GM10266 (cell line): ENCODE measurements around the gene TH.
"Not testable (repeated sequence)": the region's sequence is repeated elsewhere in the genome, so short reads cannot be mapped to it uniquely, and the experiment has no call there.

Source experiments
- DNase-seq: peaks from one replicate; pipeline ENCODE4 v3.0.0; 2012; ENCODE audit errors: extremely low spot score
- CTCF ChIP-seq: IDR thresholded peaks from 2 replicates; pipeline ENCODE4 v1.5.1; 2012; ENCODE audit warnings: mild to moderate bottlenecking, low read depth; ENCODE audit not compliant: control insufficient read depth, insufficient read depth; ENCODE audit errors: missing control alignments

TH gene

GRCh38 chr11:2180347-2180746 is 8.7 kb upstream of the TH start:
- DNase-seq = no peak
- no peak for TF ChIP-seq CTCF

- DNase-seq = no peak
- TF ChIP-seq CTCF = no peak
These were observed 7.9 kb upstream of the TH start for GRCh38 chr11:2179516-2179915.

GRCh38 chr11:2178906-2179494 is 7.4 kb upstream of the TH start:
- TF ChIP-seq CTCF = no peak
- no peak for DNase-seq

- not testable (repeated sequence) for DNase-seq
These were observed 6.6 kb upstream of the TH start for GRCh38 chr11:2178055-2178773.

GRCh38 chr11:2177076-2177475 is 5.5 kb upstream of the TH start:
- DNase-seq = no peak
- no peak for TF ChIP-seq CTCF

- TF ChIP-seq CTCF = no peak
- DNase-seq = no peak
These were observed 4.8 kb upstream of the TH start for GRCh38 chr11:2176389-2176900.

DNA sequence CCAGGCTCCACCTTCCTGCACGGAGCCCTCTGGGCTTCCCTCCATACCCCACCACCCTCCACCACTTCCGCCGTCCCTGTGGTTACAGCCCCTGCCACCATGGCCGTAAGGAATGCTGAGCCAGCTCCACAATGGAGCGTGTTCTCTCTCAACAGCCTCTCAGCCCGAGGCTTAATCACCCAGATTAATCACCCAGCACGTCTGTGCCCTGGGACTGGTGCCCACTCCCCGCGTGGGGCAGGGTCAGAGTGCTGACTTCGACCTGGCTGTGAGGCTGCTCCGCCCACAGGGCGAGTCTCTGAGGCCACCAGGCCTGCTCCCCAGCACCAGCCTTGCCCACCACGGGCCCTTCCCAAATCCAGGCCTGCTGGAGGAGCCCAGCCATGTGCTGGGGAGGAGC is 4.0 kb upstream of the TH start:
- no peak for TF ChIP-seq CTCF

GRCh38 chr11:2174361-2174760 is 2.7 kb upstream of the TH start:
- no peak for DNase-seq

More for the DNA sequence above, 4.0 kb upstream of the TH start:
- no peak for DNase-seq

More at GRCh38 chr11:2174361-2174760, 2.7 kb upstream of the TH start:
- TF ChIP-seq CTCF = no peak
